SK-MEL-5 (cell line): ENCODE data around the gene RGS4. TPM values are rescaled to one million over a fixed set of nuclear protein-coding genes. Genes with fewer than 3 reads are reported as not detected.
A peak's percentile ranks its signal among the peaks of the same experiment; 100 is the strongest.

Experiments
- DNase-seq: peaks from one replicate; pipeline ENCODE4 v3.0.0-alpha.2; 2016; ENCODE audit warnings: low read depth, low spot score
- in situ Hi-C: cut with HindIII; loops from 2 replicates; pipeline ENCODE4 v1.10.0; 2016; ENCODE audit warnings: low sequenced_read_pairs, high pct_unique_total_duplicates, low pct_unique_long_range_greater_than_20kb
- total RNA-seq: library from RNA; depleted of rRNA; stranded (reverse); fragments of >200 nt; shearing (Covaris generic); gene quantifications from 2 replicates; pipeline ENCODE4 v1.2.3, GENCODE V29; 2014

The RGS4 gene
- total RNA-seq, 1 experiment from 2014 or later: not detected

- in situ Hi-C loops: no loop called here
- no peak for DNase-seq
These were observed 8.7 kb upstream of the RGS4 start for GRCh38 chr1:163060343-163061007.

- no peak for DNase-seq
- in situ Hi-C loops: no loop called here
These were observed 6.0 kb upstream of the RGS4 start for GRCh38 chr1:163063143-163063542.

- in situ Hi-C loops: no loop called here
- DNase-seq: no peak
These were observed 5.6 kb upstream of the RGS4 start for GRCh38 chr1:163063610-163064009.

GRCh38 chr1:163066168-163066567, 3.0 kb upstream of the RGS4 start:
- peak; percentile 17 for DNase-seq
- in situ Hi-C loops: no loop called here

GRCh38 chr1:163066686-163067085, 2.5 kb upstream of the RGS4 start:
- in situ Hi-C loops: no loop called here
- no peak for DNase-seq

- no peak for DNase-seq
- in situ Hi-C loops: no loop called here
These were observed 445 bp upstream of the RGS4 start for GRCh38 chr1:163068716-163069115.

- DNase-seq: no peak
- in situ Hi-C loops: no loop called here
These were observed 605 bp downstream of the RGS4 start for GRCh38 chr1:163069655-163070277.

- in situ Hi-C loops: no loop called here
- peak; percentile 74 for DNase-seq
These were observed 2.5 kb downstream of the RGS4 start for GRCh38 chr1:163071405-163072255.

GRCh38 chr1:163072658-163073057, 3.5 kb downstream of the RGS4 start:
- in situ Hi-C loops: no loop called here
- no peak for DNase-seq

GRCh38 chr1:163074004-163074403, 4.8 kb downstream of the RGS4 start:
- in situ Hi-C loops: no loop called here

GRCh38 chr1:163074716-163075284, 5.6 kb downstream of the RGS4 start:
- in situ Hi-C loops: no loop called here
- no peak for DNase-seq

More at GRCh38 chr1:163074004-163074403, 4.8 kb downstream of the RGS4 start:
- no peak for DNase-seq

GRCh38 chr1:163076044-163076443, 6.9 kb downstream of the RGS4 start:
- DNase-seq: no peak
- in situ Hi-C loops: no loop called here

GRCh38 chr1:163076446-163076845, 7.3 kb downstream of the RGS4 start:
- DNase-seq: no peak
- in situ Hi-C loops: no loop called here

GRCh38 chr1:163076981-163077761, 8.0 kb downstream of the RGS4 start:
- DNase-seq: no peak
- in situ Hi-C loops: no loop called here

- DNase-seq: no peak
- in situ Hi-C loops: no loop called here
These were observed 13.8 kb downstream of the RGS4 start for GRCh38 chr1:163082971-163083370.

GRCh38 chr1:163083690-163084089, 14.5 kb downstream of the RGS4 start:
- in situ Hi-C loops: no loop called here
- DNase-seq: no peak

GRCh38 chr1:163084330-163084729, 15.2 kb downstream of the RGS4 start:
- no peak for DNase-seq
- in situ Hi-C loops: no loop called here
